Thoracic aorta endothelial cell (primary cell): Measurements from ENCODE around the gene NSG1. TPM values are rescaled to one million over a fixed set of nuclear protein-coding genes. Genes with fewer than 3 reads are reported as not detected.

Source experiments
- total RNA-seq: library from RNA; depleted of rRNA; stranded (reverse); fragments of >200 nt; gene quantifications from 2 replicates; pipeline ENCODE4 v1.2.3, GENCODE V29; 2012

NSG1 gene
- 1.1 and 30.6 TPM in 2 replicates for total RNA-seq

GRCh38 chr4:4386736-4387392 is at the start of gene NSG1:
Gene NSG1, plus strand, starts transcription at chr4:4387102. Its CDS starts 528 bp downstream, at chr4:4387630.

Other genes starting within 250 kb of the NSG1 start
- not detected in 2 replicates for gene OTOP1, start 160.2 kb upstream of the NSG1 start, total RNA-seq
- gene TMEM128, start 138.9 kb upstream of the NSG1 start, total RNA-seq = 12.4 and 15.1 TPM in 2 replicates
- 38.6 and 39.6 TPM in 2 replicates for gene LYAR, start 96.9 kb upstream of the NSG1 start, total RNA-seq
- gene ZBTB49, start 96.9 kb upstream of the NSG1 start, total RNA-seq = 5.4 and 12.4 TPM in 2 replicates
- gene STX18, start 154.9 kb downstream of the NSG1 start, total RNA-seq = 25.8 and 35.8 TPM in 2 replicates